Measurements from ENCODE around the gene ZMAT1.
"Not testable (repeated sequence)": the region's sequence is repeated elsewhere in the genome, so short reads cannot be mapped to it uniquely, and the experiment has no call there.

The ZMAT1 gene

GRCh38 chrX:101931488-101932248 lies at the start of gene ZMAT1:
Gene ZMAT1 (minus strand): TSS chrX:101932027. CDS start chrX:101932008, 19 bp downstream.
- peak; percentile 1 to 90 (median 77) for DNase-seq

DNA sequence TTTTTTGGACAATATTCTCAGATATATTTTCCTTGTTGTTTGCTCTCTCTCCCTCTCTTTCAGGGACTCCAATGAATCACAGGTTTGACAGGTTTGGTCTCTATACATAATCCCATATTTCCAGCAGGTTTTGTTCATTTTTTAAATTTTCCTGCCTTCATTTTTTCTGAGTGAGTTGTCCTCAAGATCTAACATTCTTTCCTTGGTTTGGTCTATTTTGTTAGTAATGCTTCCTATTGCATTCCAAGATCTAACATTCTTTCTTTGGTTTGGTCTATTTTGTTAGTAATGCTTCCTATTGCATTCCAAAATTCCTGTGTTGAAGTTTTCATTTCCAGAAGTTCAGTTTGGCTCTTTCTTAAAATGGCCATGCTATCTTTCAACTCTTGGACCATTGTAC lies 45.3 kb upstream of the ZMAT1 start:
- DNase-seq = no peak

DNA sequence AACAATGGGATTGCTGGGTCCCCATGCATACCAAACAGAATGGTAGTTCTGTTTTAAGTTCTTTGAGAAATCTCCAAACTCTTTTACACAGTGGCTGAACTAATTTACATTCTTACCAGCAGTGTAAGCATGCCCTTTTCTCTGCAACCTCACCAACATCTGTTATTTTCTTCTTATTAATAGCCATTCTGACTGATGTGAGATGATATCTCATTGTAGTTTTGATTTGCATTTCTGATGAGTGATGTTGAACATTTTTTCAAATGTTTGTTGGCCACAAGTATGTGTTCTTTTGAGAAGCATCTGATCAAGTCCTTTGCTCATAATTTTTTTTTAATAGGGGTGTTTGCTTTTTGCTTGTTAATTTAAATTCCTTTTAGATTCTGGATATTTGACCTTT lies 41.2 kb upstream of the ZMAT1 start:
- no peak for DNase-seq

DNA sequence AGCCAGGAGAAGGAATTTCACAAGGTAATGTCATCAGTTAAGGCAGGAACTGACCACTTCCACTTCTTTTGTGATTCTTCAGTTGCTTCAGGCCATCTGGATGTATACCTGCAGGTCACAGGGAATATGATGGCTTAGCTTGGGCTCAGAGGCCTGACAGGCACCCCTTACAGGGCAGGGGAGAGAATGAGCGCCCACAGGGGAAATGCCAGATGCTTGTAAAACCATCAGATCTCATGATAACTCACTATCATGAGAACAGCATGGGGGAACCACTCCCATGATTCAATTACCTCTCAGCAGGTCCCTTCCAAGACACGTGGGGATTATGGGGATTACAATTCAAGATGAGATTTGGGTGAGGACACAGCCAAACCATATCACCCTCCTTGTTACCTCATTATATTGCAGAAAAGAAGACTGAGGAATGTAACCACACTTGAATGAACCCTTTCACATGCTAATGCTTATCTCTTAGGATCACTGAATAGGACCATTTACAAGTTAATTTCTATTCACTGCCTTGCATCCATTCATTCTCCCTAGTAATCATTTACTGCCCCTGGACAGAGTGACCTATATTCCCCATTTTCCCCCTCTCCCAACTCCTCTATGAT lies 33.2 kb upstream of the ZMAT1 start:
- DNase-seq = not testable (repeated sequence)

- no peak for DNase-seq
Observed at GRCh38 chrX:101958139-101958538, 26.3 kb upstream of the ZMAT1 start.

- DNase-seq = no peak
Observed at GRCh38 chrX:101957174-101957573, 25.3 kb upstream of the ZMAT1 start.

GRCh38 chrX:101956556-101956955 lies 24.7 kb upstream of the ZMAT1 start:
- DNase-seq = no peak

DNA sequence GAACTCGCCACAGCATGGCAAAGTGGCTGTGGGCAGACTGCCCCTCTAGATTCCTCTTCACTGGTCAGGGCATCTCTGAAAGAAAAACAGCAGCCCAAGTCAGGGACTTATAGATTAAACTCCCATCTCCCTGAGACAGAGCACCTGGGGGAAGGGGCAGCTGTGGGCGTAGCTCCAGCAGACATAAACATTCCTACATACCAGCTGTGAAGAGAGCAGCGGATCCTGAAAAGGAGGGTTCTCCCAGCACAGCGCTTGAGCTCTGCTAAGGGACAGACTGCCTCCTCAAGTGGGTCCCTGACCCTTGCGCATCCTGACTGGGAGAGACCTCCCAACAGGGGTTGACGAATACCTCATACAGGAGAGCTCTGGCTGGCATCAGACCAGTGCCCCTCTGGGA lies 18.8 kb upstream of the ZMAT1 start:
- DNase-seq = no peak

DNA sequence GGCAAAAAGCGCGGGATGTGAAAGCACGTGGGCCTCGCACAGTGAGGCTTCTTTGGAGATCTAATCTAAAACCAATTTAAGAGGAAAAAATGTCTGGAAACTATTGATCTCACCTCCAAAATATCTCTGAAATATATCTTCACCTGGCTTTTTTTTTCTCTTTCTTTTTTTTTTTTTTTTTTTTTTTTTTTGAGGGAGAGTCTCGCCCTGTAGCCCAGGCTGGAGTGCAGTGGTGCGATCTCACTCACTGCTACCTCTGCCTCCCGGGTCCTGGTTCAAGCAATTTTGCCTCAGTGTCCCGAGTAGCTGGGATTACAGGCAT lies 383 bp upstream of the ZMAT1 start:
- DNase-seq = no peak

DNA sequence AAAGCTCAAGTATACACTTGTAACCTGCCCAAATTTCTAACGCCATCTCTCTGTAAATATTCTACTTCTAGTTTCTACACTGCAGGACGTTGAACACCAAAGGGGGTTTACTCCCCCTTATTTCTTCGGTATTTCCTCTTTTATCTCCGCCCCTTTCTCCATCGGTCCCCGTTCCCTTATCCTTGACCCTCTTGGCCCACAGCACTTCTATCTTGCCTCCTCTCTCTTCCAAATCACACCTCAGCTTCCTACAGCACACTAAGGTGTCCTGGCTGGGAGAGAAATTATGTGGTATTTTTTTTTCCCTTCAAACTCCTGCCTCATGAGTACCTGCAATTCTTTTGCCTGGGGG lies 715 bp downstream of the ZMAT1 start:
- DNase-seq = peak in 3 of 56 donors; percentile 0 to 28 (median 2)

- no peak for DNase-seq
Observed at GRCh38 chrX:101925733-101926132, 6.1 kb downstream of the ZMAT1 start.

DNA sequence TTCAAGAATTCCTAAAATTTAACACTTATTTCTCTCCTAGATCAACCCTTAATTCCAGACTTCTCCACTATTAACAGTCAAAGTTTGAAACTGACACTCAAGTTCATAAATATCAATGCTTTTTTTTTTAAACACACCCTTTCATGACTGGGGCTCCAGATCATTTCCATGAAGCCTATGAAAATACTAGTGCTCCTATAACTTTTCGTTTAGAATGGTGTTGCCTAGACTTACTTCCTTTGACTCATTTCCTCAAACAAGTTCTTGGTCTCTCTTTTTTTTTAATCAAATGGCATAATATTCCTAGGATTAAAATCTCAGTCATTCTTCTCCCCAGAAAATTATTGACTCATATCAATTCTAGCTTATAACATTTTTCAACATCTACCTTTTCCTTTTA lies 13.1 kb downstream of the ZMAT1 start:
- DNase-seq = no peak

GRCh38 chrX:101906136-101906796 lies 25.6 kb downstream of the ZMAT1 start:
- DNase-seq = peak in 1 of 56 donors; percentile 1

GRCh38 chrX:101904996-101905395 lies 26.8 kb downstream of the ZMAT1 start:
- no peak for DNase-seq

All from amygdala (tissue), 56 donors.